ENCODE measurements around the gene RAP1A.

The RAP1A gene

GRCh38 chr1:111597426-111597825 is 22.2 kb upstream of the RAP1A start:
- no peak overlapping the region for H3K4me3 ChIP-seq (ENCODE audit: low read depth, low read length)
- no peak for TF ChIP-seq CTCF (IDR thresholded peaks at IDR 0.05; ENCODE audit: low read depth, low read length, missing control alignments)
- DNase-seq (ENCODE audit: low read depth), result no peak

- TF ChIP-seq CTCF (IDR thresholded peaks at IDR 0.05; ENCODE audit: low read depth, low read length, missing control alignments), result no peak
- peak; percentile 79 for DNase-seq (ENCODE audit: low read depth)
- no peak overlapping the region for H3K4me3 ChIP-seq (ENCODE audit: low read depth, low read length)
Measured at GRCh38 chr1:111598544-111598943, 21.0 kb upstream of the RAP1A start.

- H3K4me3 ChIP-seq (ENCODE audit: low read depth, low read length), result no peak overlapping the region
- no peak for DNase-seq (ENCODE audit: low read depth)
- TF ChIP-seq CTCF (IDR thresholded peaks at IDR 0.05; ENCODE audit: low read depth, low read length, missing control alignments), result no peak
Measured at GRCh38 chr1:111599781-111600693, 19.6 kb upstream of the RAP1A start.

- DNase-seq (ENCODE audit: low read depth), result peak; percentile 97
- no peak for TF ChIP-seq CTCF (IDR thresholded peaks at IDR 0.05; ENCODE audit: low read depth, low read length, missing control alignments)
Measured at GRCh38 chr1:111600886-111601386, 18.7 kb upstream of the RAP1A start.

GRCh38 chr1:111602302-111602701 is 17.3 kb upstream of the RAP1A start:
- no peak overlapping the region for H3K4me3 ChIP-seq (ENCODE audit: low read depth, low read length)
- TF ChIP-seq CTCF (IDR thresholded peaks at IDR 0.05; ENCODE audit: low read depth, low read length, missing control alignments), result no peak
- no peak for DNase-seq (ENCODE audit: low read depth)

More at GRCh38 chr1:111600886-111601386, 18.7 kb upstream of the RAP1A start:
- H3K4me3 ChIP-seq (ENCODE audit: low read depth, low read length), result no peak overlapping the region; the same call in 1 of the 2 replicates

- DNase-seq (ENCODE audit: low read depth), result no peak
- H3K4me3 ChIP-seq (ENCODE audit: low read depth, low read length), result no peak overlapping the region; the same call in 1 of the 2 replicates
- TF ChIP-seq CTCF (IDR thresholded peaks at IDR 0.05; ENCODE audit: low read depth, low read length, missing control alignments), result no peak
Measured at GRCh38 chr1:111602974-111603373, 16.6 kb upstream of the RAP1A start.

Measured in GM12864 (cell line).